Measurements from ENCODE around the gene CHAMP1.
"Not testable (repeated sequence)": the region's sequence is repeated elsewhere in the genome, so short reads cannot be mapped to it uniquely, and the experiment has no call there.

CHAMP1 gene

GRCh38 chr13:114334305-114335053, 20.2 kb downstream of the CHAMP1 start:
- DNase-seq (ENCODE audit: low read depth), result no peak

GRCh38 chr13:114336457-114336856, 22.2 kb downstream of the CHAMP1 start:
- DNase-seq (ENCODE audit: low read depth), result not testable (repeated sequence)

GRCh38 chr13:114338959-114339358, 24.7 kb downstream of the CHAMP1 start:
- no peak for DNase-seq (ENCODE audit: low read depth)

- no peak for DNase-seq (ENCODE audit: low read depth)
These were observed 25.7 kb downstream of the CHAMP1 start for GRCh38 chr13:114339857-114340534.

- DNase-seq (ENCODE audit: low read depth), result no peak
These were observed 26.9 kb downstream of the CHAMP1 start for GRCh38 chr13:114341003-114341777.

- DNase-seq (ENCODE audit: low read depth), result not testable (repeated sequence)
These were observed 33.0 kb downstream of the CHAMP1 start for GRCh38 chr13:114347256-114347655.

GRCh38 chr13:114352763-114353162, 38.5 kb downstream of the CHAMP1 start:
- DNase-seq (ENCODE audit: low read depth), result not testable (repeated sequence)

GRCh38 chr13:114353382-114353781, 39.1 kb downstream of the CHAMP1 start:
- DNase-seq (ENCODE audit: low read depth), result not testable (repeated sequence)
